ENCODE measurements around the gene CSTB. TPM values are rescaled to one million over a fixed set of nuclear protein-coding genes. Genes with fewer than 3 reads are reported as not detected.
A peak's percentile ranks its signal among the peaks of the same experiment; 100 is the strongest.

The CSTB gene
- total and polyA plus RNA-seq, 2 donors, result 26.5 to 198 TPM

DNA sequence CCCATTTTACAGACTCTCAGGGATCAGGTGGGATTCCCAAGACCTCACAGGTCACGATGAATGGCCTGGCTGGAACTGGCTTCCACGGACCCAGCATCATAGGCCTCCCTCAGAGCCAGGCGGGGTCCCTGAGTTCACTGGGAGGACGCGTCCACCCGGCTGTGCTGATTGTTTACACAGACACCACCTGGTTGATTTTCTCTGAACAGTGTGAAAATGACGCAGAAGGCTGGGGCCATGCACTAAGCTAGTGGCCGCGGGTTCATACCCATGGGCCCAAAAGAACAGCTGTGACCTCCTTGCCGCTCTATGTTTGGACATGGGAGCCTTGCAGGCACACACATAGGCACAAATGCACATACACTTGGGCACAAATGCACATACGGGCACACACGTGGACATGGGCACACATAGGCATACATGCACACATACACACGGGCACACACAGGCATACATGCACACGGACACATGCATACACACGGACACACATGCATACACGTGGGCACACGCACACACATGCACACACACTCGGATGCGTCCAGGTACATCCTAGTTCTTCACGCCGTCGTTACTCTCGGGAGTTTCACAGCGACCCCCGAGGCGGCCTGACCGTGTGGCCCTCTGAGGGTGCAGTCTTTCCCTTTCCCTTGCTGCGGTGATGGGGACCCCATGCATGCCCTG is 23.2 kb downstream of the CSTB start:
- WGBS, result 97% methylated on average over 28 of the region's 28 CpGs
- H3K27ac ChIP-seq (ENCODE audit: low read depth in 1 of 2, low read length in 1 of 2), result no peak overlapping the region
- DNase-seq (ENCODE audit: low read depth in 6 of 9, low spot score in 9 of 9), result no peak
- H3K27me3 ChIP-seq (ENCODE audit: control insufficient read depth in 2 of 2, insufficient read depth in 1 of 2, low read length in 1 of 2), result no peaks in the 10 kb centered on the region
- no peak overlapping the region for H3K4me3 ChIP-seq (ENCODE audit: low read length in 2 of 2)
- peaks cover 0 to 5% of the 10 kb centered on the region in 2 donors for H3K36me3 ChIP-seq (ENCODE audit: control insufficient read depth in 2 of 2, insufficient read depth in 2 of 2, low read length in 1 of 2)
- H3K9me3 ChIP-seq (ENCODE audit: control insufficient read depth in 2 of 2, insufficient read depth in 1 of 2, low read length in 1 of 2), result peaks cover 0 to 7% of the 10 kb centered on the region in 2 donors
- H3K4me1 ChIP-seq (ENCODE audit: control insufficient read depth in 2 of 2, insufficient read depth in 2 of 2, low read length in 2 of 2), result peaks cover 0 to 24% of the 10 kb centered on the region in 2 donors

DNA sequence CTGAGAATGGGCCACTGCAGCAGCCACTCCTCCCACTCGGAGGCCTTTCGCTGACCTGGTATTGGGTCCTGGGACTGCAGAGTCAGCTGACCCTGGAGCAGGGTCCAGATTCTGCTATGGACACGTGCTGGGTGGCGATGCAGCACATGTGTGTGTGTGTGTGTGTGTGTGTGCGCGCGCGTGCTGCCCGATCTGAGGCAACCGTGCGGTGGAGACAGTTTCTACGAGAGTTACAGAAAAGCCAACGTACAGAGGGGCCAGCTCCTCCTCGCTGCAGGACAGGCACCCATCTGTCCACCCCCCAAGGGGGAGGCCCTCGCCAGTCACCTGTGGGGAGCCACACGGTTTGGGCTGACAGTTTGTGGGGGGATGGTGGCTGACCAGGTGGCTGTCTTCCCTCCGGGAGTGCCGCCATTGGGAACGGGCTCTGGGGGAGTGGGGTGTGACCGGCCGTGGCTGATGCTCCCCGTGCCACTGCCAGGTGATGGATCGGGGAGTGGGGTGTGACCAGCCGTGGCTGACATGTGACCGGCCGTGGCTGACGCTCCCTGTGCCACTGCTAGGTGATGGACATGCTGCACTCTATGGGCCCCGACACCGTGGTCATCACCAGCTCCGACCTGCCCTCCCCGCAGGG is 24.0 kb downstream of the CSTB start:
- WGBS, result 97% methylated on average over 31 of the region's 31 CpGs
- DNase-seq (ENCODE audit: low read depth in 6 of 9, low spot score in 9 of 9), result no peak
- Histone ChIP-seq H3K9me3 (ENCODE audit: control insufficient read depth in 2 of 2, insufficient read depth in 1 of 2, low read length in 1 of 2) (peaks cover 0 to 7% of the 10 kb centered on the region in 2 donors), H3K27ac (ENCODE audit: low read depth in 1 of 2, low read length in 1 of 2) (no peak overlapping the region), H3K4me3 (ENCODE audit: low read length in 2 of 2) (no peak overlapping the region), H3K27me3 (ENCODE audit: control insufficient read depth in 2 of 2, insufficient read depth in 1 of 2, low read length in 1 of 2) (no peaks in the 10 kb centered on the region), H3K4me1 (ENCODE audit: control insufficient read depth in 2 of 2, insufficient read depth in 2 of 2, low read length in 2 of 2) (peaks cover 0 to 18% of the 10 kb centered on the region in 2 donors), H3K36me3 (ENCODE audit: control insufficient read depth in 2 of 2, insufficient read depth in 2 of 2, low read length in 1 of 2) (peaks cover 0 to 7% of the 10 kb centered on the region in 2 donors)

DNA sequence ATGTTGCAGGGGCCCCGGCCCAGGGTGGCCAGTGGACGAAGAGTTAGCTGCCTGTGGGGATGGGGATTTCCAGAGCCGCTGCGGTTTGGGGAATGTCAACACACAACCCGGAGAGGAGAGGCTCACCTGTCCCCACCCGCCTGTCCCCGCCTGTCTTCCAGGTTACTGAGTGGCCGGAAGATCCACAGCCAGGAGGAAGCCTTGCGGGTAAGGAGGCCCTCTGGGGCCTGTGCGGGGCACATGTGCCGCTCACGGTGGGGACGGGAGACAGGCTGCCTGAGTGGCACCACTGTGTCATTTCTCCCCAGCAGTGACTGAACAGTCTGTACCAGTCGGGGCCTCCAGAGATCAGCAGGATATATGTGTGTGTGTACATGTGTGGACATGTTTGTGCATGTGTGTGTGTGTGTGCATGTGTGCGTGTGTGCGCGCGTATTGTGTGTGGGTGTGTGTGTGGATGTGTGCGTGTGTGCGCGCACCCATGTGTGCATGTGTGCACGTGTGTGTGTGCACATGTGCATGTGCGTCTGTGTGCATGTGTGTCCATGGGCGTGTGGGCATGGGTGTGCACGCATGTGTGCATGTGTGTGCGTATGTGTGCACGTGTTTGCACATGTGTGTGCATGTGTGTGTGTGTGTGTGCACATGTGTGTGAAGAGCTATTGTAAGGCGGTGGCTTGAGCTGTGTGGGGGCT is 25.6 kb downstream of the CSTB start:
- no peak overlapping the region for H3K27ac ChIP-seq (ENCODE audit: low read depth in 1 of 2, low read length in 1 of 2)
- DNase-seq (ENCODE audit: low read depth in 6 of 9, low spot score in 9 of 9), result no peak
- peaks cover 0 to 15% of the 10 kb centered on the region in 2 donors for H3K4me1 ChIP-seq (ENCODE audit: control insufficient read depth in 2 of 2, insufficient read depth in 2 of 2, low read length in 2 of 2)
- no peak overlapping the region for H3K4me3 ChIP-seq (ENCODE audit: low read length in 2 of 2)
- H3K9me3 ChIP-seq (ENCODE audit: control insufficient read depth in 2 of 2, insufficient read depth in 1 of 2, low read length in 1 of 2), result peaks cover 0 to 7% of the 10 kb centered on the region in 2 donors
- H3K27me3 ChIP-seq (ENCODE audit: control insufficient read depth in 2 of 2, insufficient read depth in 1 of 2, low read length in 1 of 2), result no peaks in the 10 kb centered on the region
- peaks cover 0 to 5% of the 10 kb centered on the region in 2 donors for H3K36me3 ChIP-seq (ENCODE audit: control insufficient read depth in 2 of 2, insufficient read depth in 2 of 2, low read length in 1 of 2)
- WGBS, result 91% methylated on average over 28 of the region's 28 CpGs

DNA sequence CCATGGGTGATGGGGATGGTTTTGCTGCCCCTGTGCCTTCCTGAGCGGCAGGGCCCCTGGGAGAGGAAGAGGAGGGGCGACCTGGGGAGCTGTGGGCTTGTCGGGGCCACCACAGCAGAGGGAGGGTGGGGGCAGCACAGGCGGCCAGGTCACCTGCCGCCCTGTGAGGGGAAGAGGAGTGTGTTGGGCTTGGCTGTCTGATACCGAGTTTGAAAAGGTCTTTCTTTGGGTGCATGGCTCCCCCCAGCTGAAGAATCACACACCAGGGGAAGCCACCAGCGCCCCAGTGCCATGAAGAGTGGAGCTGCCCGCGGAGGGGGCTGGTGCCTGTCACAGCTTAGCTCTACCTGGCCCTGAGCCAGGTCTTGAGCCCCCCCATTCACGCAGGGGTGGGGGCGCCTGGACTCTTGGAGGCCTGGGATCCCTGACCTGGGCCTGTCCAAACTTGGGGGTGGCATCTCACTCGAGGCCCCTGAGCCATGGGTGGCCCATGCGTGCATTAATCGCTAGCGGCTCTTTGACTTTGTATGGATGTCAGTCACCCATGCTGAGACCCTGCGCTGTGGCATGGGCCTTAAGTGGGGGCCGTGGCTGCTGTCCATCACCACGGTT is 26.4 kb downstream of the CSTB start:
- H3K36me3 ChIP-seq (ENCODE audit: control insufficient read depth in 2 of 2, insufficient read depth in 2 of 2, low read length in 1 of 2), result peaks cover 0 to 5% of the 10 kb centered on the region in 2 donors
- H3K4me3 ChIP-seq (ENCODE audit: low read length in 2 of 2), result no peak overlapping the region
- no peak for DNase-seq (ENCODE audit: low read depth in 6 of 9, low spot score in 9 of 9)

DNA sequence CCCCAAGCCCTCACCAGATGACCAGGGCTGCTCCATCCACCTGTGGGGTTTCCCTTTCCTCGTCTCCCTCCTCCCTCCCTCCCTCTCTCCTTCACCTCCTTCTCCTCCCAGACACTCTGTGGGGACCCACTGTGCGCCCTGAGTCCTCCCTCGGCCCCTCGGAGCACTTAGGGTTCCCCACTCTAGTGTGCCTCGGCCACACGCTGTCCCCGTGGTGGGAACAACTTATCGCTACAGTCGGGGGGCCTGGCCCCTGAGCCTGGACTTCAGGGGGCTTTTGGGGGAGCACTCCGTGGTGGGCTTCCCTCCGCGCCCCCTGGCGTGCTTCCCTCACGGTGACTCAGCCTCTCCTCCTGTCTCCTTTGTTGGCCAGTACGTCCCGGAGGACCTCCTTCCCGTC is 27.5 kb downstream of the CSTB start:
- H3K9me3 ChIP-seq (ENCODE audit: control insufficient read depth in 2 of 2, insufficient read depth in 1 of 2, low read length in 1 of 2), result no peaks in the 10 kb centered on the region
- no peak overlapping the region for H3K4me3 ChIP-seq (ENCODE audit: low read length in 2 of 2)
- no peak overlapping the region for H3K27ac ChIP-seq (ENCODE audit: low read depth in 1 of 2, low read length in 1 of 2)
- DNase-seq (ENCODE audit: low read depth in 6 of 9, low spot score in 9 of 9), result no peak
- H3K4me1 ChIP-seq (ENCODE audit: control insufficient read depth in 2 of 2, insufficient read depth in 2 of 2, low read length in 2 of 2), result peaks cover 0 to 15% of the 10 kb centered on the region in 2 donors
- no peaks in the 10 kb centered on the region for H3K27me3 ChIP-seq (ENCODE audit: control insufficient read depth in 2 of 2, insufficient read depth in 1 of 2, low read length in 1 of 2)
- H3K36me3 ChIP-seq (ENCODE audit: control insufficient read depth in 2 of 2, insufficient read depth in 2 of 2, low read length in 1 of 2), result peaks cover 0 to 3% of the 10 kb centered on the region in 2 donors
- 98% methylated on average over 17 of the region's 17 CpGs for WGBS

More for the DNA sequence above, 26.4 kb downstream of the CSTB start:
- Histone ChIP-seq H3K4me1 (ENCODE audit: control insufficient read depth in 2 of 2, insufficient read depth in 2 of 2, low read length in 2 of 2) (peaks cover 0 to 15% of the 10 kb centered on the region in 2 donors), H3K9me3 (ENCODE audit: control insufficient read depth in 2 of 2, insufficient read depth in 1 of 2, low read length in 1 of 2) (peaks cover 0 to 4% of the 10 kb centered on the region in 2 donors), H3K27me3 (ENCODE audit: control insufficient read depth in 2 of 2, insufficient read depth in 1 of 2, low read length in 1 of 2) (no peaks in the 10 kb centered on the region), H3K27ac (ENCODE audit: low read depth in 1 of 2, low read length in 1 of 2) (peak overlapping the region in 1 of 2 donors; percentile 12)
- WGBS, result 63% methylated on average over 18 of the region's 18 CpGs

DNA sequence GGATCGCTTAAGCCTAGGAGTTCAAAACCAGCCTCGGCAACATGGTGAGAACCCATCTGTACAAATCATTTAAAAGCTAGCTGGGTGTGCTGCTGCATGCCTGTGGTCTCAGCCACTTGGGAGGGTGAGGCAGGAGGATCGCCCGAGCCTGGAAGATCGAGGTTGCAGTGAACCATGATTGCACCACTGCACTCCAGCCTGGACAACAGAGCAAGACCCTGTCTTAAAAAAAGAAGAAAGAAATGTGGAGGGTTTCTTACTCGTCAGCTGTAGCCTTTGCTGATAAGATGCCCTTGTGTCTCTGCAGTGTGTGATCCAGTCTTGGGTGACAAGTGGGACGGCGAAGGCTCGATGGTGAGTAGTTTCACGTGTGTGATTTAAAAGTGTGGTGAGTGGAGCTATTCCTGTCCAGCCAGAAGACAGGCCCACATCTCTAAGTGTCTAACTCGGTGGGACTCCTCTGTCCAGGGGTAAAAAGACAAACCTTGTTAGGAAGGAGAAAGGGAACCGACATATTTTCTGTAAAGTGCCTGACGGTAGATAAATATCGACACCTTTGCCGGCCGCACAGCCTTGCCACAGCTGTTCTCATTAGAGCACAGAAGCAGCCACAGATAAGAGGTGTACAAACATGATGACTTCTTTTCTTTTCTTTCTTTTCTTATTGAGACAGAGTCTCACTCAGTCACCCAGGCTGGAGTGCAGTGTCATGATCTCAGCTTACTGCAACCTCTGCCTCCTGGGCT is 30.2 kb downstream of the CSTB start:
- Histone ChIP-seq H3K4me3 (ENCODE audit: low read length in 2 of 2) (no peak overlapping the region), H3K9me3 (ENCODE audit: control insufficient read depth in 2 of 2, insufficient read depth in 1 of 2, low read length in 1 of 2) (no peaks in the 10 kb centered on the region), H3K27me3 (ENCODE audit: control insufficient read depth in 2 of 2, insufficient read depth in 1 of 2, low read length in 1 of 2) (no peaks in the 10 kb centered on the region), H3K4me1 (ENCODE audit: control insufficient read depth in 2 of 2, insufficient read depth in 2 of 2, low read length in 2 of 2) (peaks cover 0 to 17% of the 10 kb centered on the region in 2 donors), H3K27ac (ENCODE audit: low read depth in 1 of 2, low read length in 1 of 2) (no peak overlapping the region), H3K36me3 (ENCODE audit: control insufficient read depth in 2 of 2, insufficient read depth in 2 of 2, low read length in 1 of 2) (peaks cover 0 to 3% of the 10 kb centered on the region in 2 donors)
- DNase-seq (ENCODE audit: low read depth in 6 of 9, low spot score in 9 of 9), result no peak
- WGBS, result 96% methylated on average over 16 of the region's 16 CpGs

DNA sequence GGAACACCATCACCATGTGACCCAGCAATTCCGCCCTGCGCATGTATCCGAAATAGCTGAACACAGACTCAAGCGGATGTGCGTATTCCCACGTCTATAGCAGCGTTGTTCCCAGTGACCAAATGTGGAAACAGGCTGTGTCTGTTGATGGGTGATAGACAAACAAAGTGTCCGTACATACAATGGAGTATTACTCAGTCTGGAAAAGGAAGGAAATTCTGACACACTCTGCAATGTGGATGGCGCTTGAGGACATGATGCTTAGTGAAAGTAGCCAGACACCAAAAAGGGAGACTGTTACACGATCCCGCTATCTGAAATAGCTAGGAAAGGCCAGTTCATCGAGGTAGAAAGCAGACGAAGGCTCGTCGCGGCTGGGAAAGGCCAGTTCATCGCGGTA is 31.4 kb downstream of the CSTB start:
- 98% methylated on average over 18 of the region's 18 CpGs for WGBS
- H3K36me3 ChIP-seq (ENCODE audit: control insufficient read depth in 2 of 2, insufficient read depth in 2 of 2, low read length in 1 of 2), result peaks cover 0 to 3% of the 10 kb centered on the region in 2 donors
- no peak for DNase-seq (ENCODE audit: low read depth in 6 of 9, low spot score in 9 of 9)
- peaks cover 0 to 8% of the 10 kb centered on the region in 2 donors for H3K4me1 ChIP-seq (ENCODE audit: control insufficient read depth in 2 of 2, insufficient read depth in 2 of 2, low read length in 2 of 2)
- no peaks in the 10 kb centered on the region for H3K27me3 ChIP-seq (ENCODE audit: control insufficient read depth in 2 of 2, insufficient read depth in 1 of 2, low read length in 1 of 2)
- H3K9me3 ChIP-seq (ENCODE audit: control insufficient read depth in 2 of 2, insufficient read depth in 1 of 2, low read length in 1 of 2), result no peaks in the 10 kb centered on the region
- no peak overlapping the region for H3K27ac ChIP-seq (ENCODE audit: low read depth in 1 of 2, low read length in 1 of 2)
- H3K4me3 ChIP-seq (ENCODE audit: low read length in 2 of 2), result no peak overlapping the region

DNA sequence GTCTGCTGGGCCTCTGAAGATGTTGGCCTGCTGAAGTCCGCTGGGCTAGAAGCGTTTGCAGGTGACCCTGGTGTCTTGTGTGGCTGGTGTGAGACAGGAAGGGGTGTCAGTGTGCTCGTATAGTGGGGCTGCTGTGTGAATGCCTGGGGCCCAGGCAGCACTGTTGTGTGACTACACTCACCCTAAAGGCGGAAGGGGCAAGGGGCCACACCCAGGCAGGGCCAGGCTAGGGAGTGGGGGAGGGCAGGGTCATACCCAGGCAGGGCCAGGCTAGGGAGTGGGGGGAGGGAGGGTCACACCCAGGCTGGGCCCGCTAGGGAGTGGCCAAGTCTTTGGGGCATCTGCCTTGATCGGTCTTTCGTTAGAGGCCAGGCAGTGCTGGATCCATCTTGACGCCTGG is 32.2 kb downstream of the CSTB start:
- WGBS, result 98% methylated on average over 8 of the region's 8 CpGs

More for the DNA sequence above, 32.2 kb downstream of the CSTB start:
- no peak overlapping the region for H3K4me3 ChIP-seq (ENCODE audit: low read length in 2 of 2)
- no peaks in the 10 kb centered on the region for H3K27me3 ChIP-seq (ENCODE audit: control insufficient read depth in 2 of 2, insufficient read depth in 1 of 2, low read length in 1 of 2)
- peaks cover 0 to 2% of the 10 kb centered on the region in 2 donors for H3K4me1 ChIP-seq (ENCODE audit: control insufficient read depth in 2 of 2, insufficient read depth in 2 of 2, low read length in 2 of 2)
- H3K9me3 ChIP-seq (ENCODE audit: control insufficient read depth in 2 of 2, insufficient read depth in 1 of 2, low read length in 1 of 2), result no peaks in the 10 kb centered on the region
- no peak overlapping the region for H3K27ac ChIP-seq (ENCODE audit: low read depth in 1 of 2, low read length in 1 of 2)
- no peak for DNase-seq (ENCODE audit: low read depth in 6 of 9, low spot score in 9 of 9)
- peaks cover 0 to 3% of the 10 kb centered on the region in 2 donors for H3K36me3 ChIP-seq (ENCODE audit: control insufficient read depth in 2 of 2, insufficient read depth in 2 of 2, low read length in 1 of 2)

Data from thymus (tissue), 11 donors.